Right renal cortex interstitium (tissue), 3 donors: Measurements from ENCODE around the gene HBB. TPM values are rescaled to one million over a fixed set of nuclear protein-coding genes. Genes with fewer than 3 reads are reported as not detected.
"Not testable (repeated sequence)": the region's sequence is repeated elsewhere in the genome, so short reads cannot be mapped to it uniquely, and the experiment has no call there.

Source experiments
- DNase-seq, 3 donors: peaks; one replicate each; pipeline ENCODE4 v3.0.0-alpha.2; 2013; ENCODE audit warnings: low read depth in 3 of 3, low spot score in 2 of 3
- polyA plus RNA-seq, 3 donors: library from polyadenylated mRNA; unstranded; fragments of 120-200 nt; gene quantifications; one replicate each; pipeline ENCODE4 v1.2.1, GENCODE V29; 2013; ENCODE audit not compliant: insufficient read length in 3 of 3

HBB gene
- polyA plus RNA-seq, 3 donors: 146 to 221 (median 152) TPM

- not testable (repeated sequence) for DNase-seq
Measured at GRCh38 chr11:5248498-5248897, 21.6 kb upstream of the HBB start.

GRCh38 chr11:5247472-5248192 lies 20.8 kb upstream of the HBB start:
- no peak for DNase-seq

GRCh38 chr11:5246772-5247471 lies 20.1 kb upstream of the HBB start:
- no peak for DNase-seq

GRCh38 chr11:5245155-5245554 lies 18.3 kb upstream of the HBB start:
- no peak for DNase-seq

GRCh38 chr11:5243816-5244180 lies 16.9 kb upstream of the HBB start:
- DNase-seq: no peak

- DNase-seq: no peak
Measured at GRCh38 chr11:5242933-5243815, 16.3 kb upstream of the HBB start.

GRCh38 chr11:5242208-5242607 lies 15.3 kb upstream of the HBB start:
- DNase-seq: no peak

- no peak for DNase-seq
Measured at GRCh38 chr11:5241458-5241857, 14.6 kb upstream of the HBB start.

GRCh38 chr11:5240458-5240857 lies 13.6 kb upstream of the HBB start:
- no peak for DNase-seq

GRCh38 chr11:5240056-5240455 lies 13.2 kb upstream of the HBB start:
- DNase-seq: no peak

GRCh38 chr11:5239046-5239445 lies 12.2 kb upstream of the HBB start:
- no peak for DNase-seq

GRCh38 chr11:5238486-5238885 lies 11.6 kb upstream of the HBB start:
- no peak for DNase-seq

- no peak for DNase-seq
Measured at GRCh38 chr11:5237420-5237819, 10.5 kb upstream of the HBB start.

- DNase-seq: no peak
Measured at GRCh38 chr11:5235364-5236095, 8.7 kb upstream of the HBB start.

- DNase-seq: no peak
Measured at GRCh38 chr11:5234381-5234834, 7.5 kb upstream of the HBB start, which contains the start of gene HBD. Gene HBD, minus strand, starts transcription at chr11:5234483. Its CDS starts 50 bp downstream, at chr11:5234433.

- DNase-seq: no peak
Measured at GRCh38 chr11:5233307-5233706, 6.4 kb upstream of the HBB start.

- no peak for DNase-seq
Measured at GRCh38 chr11:5232821-5233220, 6.0 kb upstream of the HBB start.

- no peak for DNase-seq
Measured at GRCh38 chr11:5232176-5232575, 5.3 kb upstream of the HBB start.

- no peak for DNase-seq
Measured at GRCh38 chr11:5231111-5231510, 4.2 kb upstream of the HBB start.

- DNase-seq: no peak
Measured at GRCh38 chr11:5230266-5230665, 3.4 kb upstream of the HBB start.

- DNase-seq: no peak
Measured at GRCh38 chr11:5229796-5230195, 2.9 kb upstream of the HBB start.
